Calu3 (cell line): Measurements from ENCODE around the gene DPM2. TPM values are rescaled to one million over a fixed set of nuclear protein-coding genes. Genes with fewer than 3 reads are reported as not detected.

Source experiments
- BruUV-seq: library from RNA; stranded (reverse); fragments of 400-500 nt; replicated peaks from 2 replicates; lab custom pipeline; 2021; lab: Mats Ljungman, UMichigan
- CTCF ChIA-PET: fragments of 300-600 bp; sonication (Branson Sonifier 250); formaldehyde crosslinking; loops from one replicate; lab custom pipeline; 2022; ENCODE audit warnings: antibody characterized with exemption; lab: Charles Lee
- DNase-seq: peaks from one replicate; pipeline ENCODE4 v3.0.0; 2022
- H3K27ac Mint-ChIP-seq: one replicate; pipeline ENCODE4 v1.8.0; 2022; ENCODE audit warnings: mixed read lengths; ENCODE audit not compliant: unreplicated experiment
- H3K27me3 Mint-ChIP-seq: one replicate; pipeline ENCODE4 v1.8.0; 2022; ENCODE audit warnings: mixed read lengths; ENCODE audit not compliant: unreplicated experiment
- H3K36me3 Mint-ChIP-seq: one replicate; pipeline ENCODE4 v1.8.0; 2022; ENCODE audit warnings: mild to moderate bottlenecking, moderate library complexity, mixed read lengths; ENCODE audit not compliant: insufficient read depth, unreplicated experiment
- H3K4me1 Mint-ChIP-seq: one replicate; pipeline ENCODE4 v1.8.0; 2022; ENCODE audit warnings: mild to moderate bottlenecking, low read depth, mixed read lengths; ENCODE audit not compliant: unreplicated experiment
- H3K4me3 Mint-ChIP-seq: one replicate; pipeline ENCODE4 v1.8.0; 2022; ENCODE audit warnings: mild to moderate bottlenecking, low read depth, moderate library complexity, mixed read lengths; ENCODE audit not compliant: unreplicated experiment
- H3K9me3 Mint-ChIP-seq: one replicate; pipeline ENCODE4 v1.8.0; 2022; ENCODE audit warnings: low read depth, mixed read lengths; ENCODE audit not compliant: unreplicated experiment
- intact Hi-C: fragments of 100-400 bp; cut with micrococcal nuclease; formaldehyde crosslinking; loops from one replicate; pipeline ENCODE4 v1.10.0; 2022; ENCODE audit not compliant: unreplicated experiment
- total RNA-seq: library from RNA; stranded (reverse); gene quantifications from 2 replicates; pipeline ENCODE4 v1.2.3, GENCODE V29; 2022
- TF ChIP-seq, protein P1 (sequence below): fragments of 200-600 bp; IDR thresholded peaks from one replicate; pipeline ENCODE4 v1.8.0; 2022; ENCODE audit warnings: antibody characterized with exemption; ENCODE audit not compliant: unreplicated experiment

Gene DPM2
- total RNA-seq, 1 experiment from 2014 or later, result 31.5 TPM

GRCh38 chr9:127945338-127945737, 7.7 kb upstream of the DPM2 start:
- H3K4me3 Mint-ChIP-seq, result no peak overlapping the region
- TF ChIP-seq, protein P1, sequence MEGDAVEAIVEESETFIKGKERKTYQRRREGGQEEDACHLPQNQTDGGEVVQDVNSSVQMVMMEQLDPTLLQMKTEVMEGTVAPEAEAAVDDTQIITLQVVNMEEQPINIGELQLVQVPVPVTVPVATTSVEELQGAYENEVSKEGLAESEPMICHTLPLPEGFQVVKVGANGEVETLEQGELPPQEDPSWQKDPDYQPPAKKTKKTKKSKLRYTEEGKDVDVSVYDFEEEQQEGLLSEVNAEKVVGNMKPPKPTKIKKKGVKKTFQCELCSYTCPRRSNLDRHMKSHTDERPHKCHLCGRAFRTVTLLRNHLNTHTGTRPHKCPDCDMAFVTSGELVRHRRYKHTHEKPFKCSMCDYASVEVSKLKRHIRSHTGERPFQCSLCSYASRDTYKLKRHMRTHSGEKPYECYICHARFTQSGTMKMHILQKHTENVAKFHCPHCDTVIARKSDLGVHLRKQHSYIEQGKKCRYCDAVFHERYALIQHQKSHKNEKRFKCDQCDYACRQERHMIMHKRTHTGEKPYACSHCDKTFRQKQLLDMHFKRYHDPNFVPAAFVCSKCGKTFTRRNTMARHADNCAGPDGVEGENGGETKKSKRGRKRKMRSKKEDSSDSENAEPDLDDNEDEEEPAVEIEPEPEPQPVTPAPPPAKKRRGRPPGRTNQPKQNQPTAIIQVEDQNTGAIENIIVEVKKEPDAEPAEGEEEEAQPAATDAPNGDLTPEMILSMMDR, result no peak
- CTCF ChIA-PET, result no interaction called here
- no peaks in the 10 kb centered on the region for H3K27me3 Mint-ChIP-seq
- H3K4me1 Mint-ChIP-seq, result peaks cover 24% of the 10 kb centered on the region
- no peak for DNase-seq
- no peaks in the 10 kb centered on the region for H3K9me3 Mint-ChIP-seq
- no TSS peak for BruUV-seq
- intact Hi-C loops, result no loop called here
- peaks cover 66% of the 10 kb centered on the region for H3K36me3 Mint-ChIP-seq
- H3K27ac Mint-ChIP-seq, result no peak overlapping the region

DNA sequence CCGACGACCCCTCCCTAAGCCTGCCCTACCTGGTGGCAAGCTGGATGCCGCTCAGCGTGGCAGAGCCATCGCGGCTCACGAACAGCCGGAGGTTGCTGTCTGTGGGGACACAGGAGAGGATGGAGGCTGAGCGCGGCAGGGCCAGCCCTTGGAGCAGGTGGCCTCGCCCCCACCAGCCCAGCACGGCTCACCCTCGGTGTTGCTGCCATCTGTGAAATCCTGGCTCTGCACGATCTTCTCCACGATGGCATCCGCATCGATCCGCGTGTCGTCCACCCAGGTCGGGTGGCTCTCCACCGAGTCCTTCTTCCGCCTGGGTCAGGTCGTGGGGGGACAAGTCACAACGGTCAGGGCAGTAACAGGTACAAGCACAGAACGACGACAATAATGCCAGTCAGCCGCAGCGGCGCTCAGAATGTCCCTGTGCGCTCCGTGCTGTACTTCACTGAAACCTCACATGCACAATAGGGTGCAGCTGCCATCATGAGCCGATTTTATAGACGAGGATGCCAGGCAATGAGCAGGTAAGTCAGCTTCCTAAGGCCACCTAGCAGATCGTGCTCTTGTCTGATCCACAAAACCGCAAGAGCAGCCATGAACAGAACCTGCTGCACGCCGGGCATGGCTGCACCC, 7.0 kb upstream of the DPM2 start:
- TF ChIP-seq, protein P1, result no peak
- intact Hi-C loops, result no loop called here
- no peaks in the 10 kb centered on the region for H3K27me3 Mint-ChIP-seq
- H3K36me3 Mint-ChIP-seq, result peaks cover 65% of the 10 kb centered on the region
- CTCF ChIA-PET, result interaction anchor here (1.4 to 2.5 kb wide), 2 partner anchors 8 to 90 kb away, joined by 4 to 16 read pairs; no protein-coding TSS in a partner anchor
- DNase-seq, result no peak
- H3K4me3 Mint-ChIP-seq, result no peak overlapping the region
- H3K9me3 Mint-ChIP-seq, result no peaks in the 10 kb centered on the region
- peaks cover 18% of the 10 kb centered on the region for H3K4me1 Mint-ChIP-seq
- no TSS peak for BruUV-seq
- H3K27ac Mint-ChIP-seq, result no peak overlapping the region

DNA sequence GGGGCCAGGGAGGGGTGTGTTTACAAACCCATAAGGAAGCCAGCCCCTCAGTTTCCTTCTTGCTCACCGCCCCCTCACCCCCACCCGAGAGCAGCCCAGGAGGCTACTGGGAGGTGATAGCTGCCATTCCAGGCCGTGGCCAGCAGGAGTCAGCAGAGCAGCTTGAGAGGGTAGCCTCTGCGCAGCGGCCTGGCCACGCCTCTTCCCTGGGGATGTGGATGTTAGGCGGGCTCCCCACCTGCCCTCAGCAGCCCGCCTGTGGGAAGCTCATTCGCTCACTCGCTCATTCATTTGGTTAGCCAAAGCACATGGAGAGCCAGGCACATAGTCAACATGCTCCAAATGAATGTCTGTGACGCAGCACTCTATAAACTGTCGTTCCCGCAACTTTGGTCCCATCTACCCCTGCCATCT, 6.1 kb upstream of the DPM2 start:
- H3K27ac Mint-ChIP-seq, result no peak overlapping the region
- peak; percentile 82 for DNase-seq
- H3K27me3 Mint-ChIP-seq, result no peaks in the 10 kb centered on the region
- intact Hi-C loops, result loop anchor here (1.0 kb wide), 1 partner anchor 92 kb away; no protein-coding TSS in a partner anchor
- no peak overlapping the region for H3K4me3 Mint-ChIP-seq
- BruUV-seq, result no TSS peak
- CTCF ChIA-PET, result interaction anchor here (0.6 to 2.5 kb wide), 5 partner anchors 8 to 91 kb away, joined by 3 to 16 read pairs (median 5); no protein-coding TSS in a partner anchor
- no peaks in the 10 kb centered on the region for H3K9me3 Mint-ChIP-seq
- peaks cover 62% of the 10 kb centered on the region for H3K36me3 Mint-ChIP-seq
- TF ChIP-seq, protein P1, result peak; percentile 80
- H3K4me1 Mint-ChIP-seq, result peaks cover 16% of the 10 kb centered on the region

DNA sequence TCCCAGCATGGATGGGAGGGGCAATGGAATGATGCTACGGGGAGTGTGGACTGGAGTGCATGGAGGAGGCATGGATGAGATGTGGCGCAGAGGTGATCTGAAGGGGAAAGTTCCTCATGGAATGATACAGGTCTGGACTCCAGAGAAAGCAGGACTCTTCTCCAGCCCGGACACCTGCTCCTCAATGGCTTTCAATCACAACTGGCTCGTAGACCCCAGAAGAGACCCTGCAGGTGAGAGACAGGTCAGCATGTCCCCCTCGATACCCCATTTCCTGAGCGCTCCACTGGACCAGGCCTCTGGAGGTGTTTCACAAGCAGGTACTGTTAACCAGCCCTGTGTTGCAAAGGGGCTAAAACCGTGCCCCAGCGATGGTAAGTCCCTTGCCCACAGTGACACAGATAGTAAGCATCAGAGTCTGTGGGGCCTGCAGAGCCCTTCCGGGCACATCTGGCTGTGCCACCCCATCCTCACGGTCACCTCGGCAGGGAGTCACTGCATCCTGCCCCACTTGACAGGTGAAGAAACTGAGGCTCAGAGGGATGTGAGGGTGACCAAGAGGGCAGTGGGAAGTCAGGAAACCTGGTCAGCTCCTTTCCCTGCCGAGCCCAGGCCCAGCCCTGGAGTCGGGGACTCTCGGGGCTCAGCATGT, 5.5 kb upstream of the DPM2 start:
- CTCF ChIA-PET, result interaction anchor here (0.7 to 2.5 kb wide), 4 partner anchors 9 to 91 kb away, joined by 4 to 16 read pairs (median 4); no protein-coding TSS in a partner anchor
- BruUV-seq, result no TSS peak
- peaks cover 57% of the 10 kb centered on the region for H3K36me3 Mint-ChIP-seq

More for the DNA sequence above, 5.5 kb upstream of the DPM2 start:
- Mint-ChIP-seq H3K27me3 (no peaks in the 10 kb centered on the region), H3K4me1 (peaks cover 10% of the 10 kb centered on the region), H3K4me3 (no peak overlapping the region), H3K27ac (peak overlapping the region; percentile 4), H3K9me3 (no peaks in the 10 kb centered on the region)
- DNase-seq, result no peak
- intact Hi-C loops, result loop anchor here (1.0 kb wide), 1 partner anchor 92 kb away; no protein-coding TSS in a partner anchor
- TF ChIP-seq, protein P1, result no peak
